COLO829 (cell line): ENCODE data around the gene CELF1.
A peak's percentile ranks its signal among the peaks of the same experiment; 100 is the strongest.

Experiments used
- DNase-seq: peaks from one replicate; pipeline ENCODE4 v3.0.0; 2012; ENCODE audit warnings: low spot score

The CELF1 gene

DNA sequence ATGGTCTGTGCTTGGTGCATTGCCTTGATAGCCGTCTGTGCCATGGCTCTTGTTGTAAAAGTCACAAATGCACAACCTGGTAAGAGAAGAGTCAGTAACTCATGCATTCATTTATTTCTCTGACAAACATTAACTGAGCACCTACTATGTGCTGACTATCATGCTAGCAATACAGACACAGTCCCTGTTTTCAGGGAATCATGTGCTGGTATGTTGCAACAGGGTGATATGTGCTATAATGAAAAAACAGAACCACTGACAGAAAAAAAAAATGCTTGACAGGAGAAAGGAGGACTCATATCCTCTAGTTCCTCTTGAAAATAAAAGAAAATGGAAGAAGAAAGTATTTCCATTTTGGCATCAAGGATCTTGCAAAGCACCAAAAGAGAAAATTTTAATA lies 69.5 kb downstream of the CELF1 start:
- DNase-seq, result no peak

DNA sequence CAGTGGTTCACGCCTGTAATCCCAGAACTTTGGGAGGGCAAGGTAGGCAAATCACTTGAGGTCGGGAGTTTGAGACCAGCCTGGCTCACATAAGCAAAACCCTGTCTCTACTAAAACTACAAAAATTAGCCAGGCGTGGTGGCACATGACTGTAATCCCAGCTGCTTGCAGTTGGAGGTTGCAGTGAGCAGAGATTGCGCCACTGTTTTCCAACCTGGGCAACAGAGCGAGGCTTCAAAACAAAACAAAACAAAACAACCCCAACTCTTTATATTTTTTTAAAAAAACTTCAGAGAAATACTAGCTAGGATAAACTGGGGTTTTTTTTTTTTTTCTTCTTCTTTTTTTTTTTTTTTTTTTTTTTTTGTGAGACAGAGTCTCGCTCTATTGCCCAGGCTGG lies 72.2 kb downstream of the CELF1 start:
- no peak for DNase-seq

DNA sequence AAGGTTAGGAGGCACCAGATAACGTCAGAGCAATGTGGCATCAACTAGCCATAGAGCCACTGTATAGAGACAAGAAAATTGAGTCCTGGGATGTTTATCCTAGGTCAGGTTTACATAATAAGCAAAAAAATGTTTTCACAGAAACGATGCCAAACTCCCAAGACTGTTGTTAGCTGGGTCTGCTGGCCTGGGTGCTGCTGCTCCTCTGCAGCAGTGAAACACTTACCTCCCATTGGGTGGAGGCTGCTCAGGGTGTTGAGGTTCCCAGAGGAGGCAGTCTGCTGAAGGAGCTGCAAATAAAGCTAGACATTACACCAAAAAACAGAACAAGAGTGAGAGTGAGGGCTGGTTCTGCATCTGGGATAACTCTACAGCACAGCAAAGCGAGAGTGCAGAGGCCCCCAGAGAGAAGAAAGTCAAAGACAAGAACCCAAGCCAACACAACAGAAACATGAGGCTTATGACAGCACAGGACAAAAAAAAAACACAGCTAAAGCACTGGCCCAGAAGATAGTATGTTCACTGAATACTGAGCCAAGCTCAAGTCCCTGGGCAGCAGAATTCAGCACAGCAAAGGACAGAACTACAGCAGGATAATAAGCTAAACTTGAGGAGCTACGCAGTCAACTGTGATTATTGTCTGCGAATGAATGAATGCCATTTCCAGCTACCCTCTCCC lies 74.1 kb downstream of the CELF1 start:
- no peak for DNase-seq

DNA sequence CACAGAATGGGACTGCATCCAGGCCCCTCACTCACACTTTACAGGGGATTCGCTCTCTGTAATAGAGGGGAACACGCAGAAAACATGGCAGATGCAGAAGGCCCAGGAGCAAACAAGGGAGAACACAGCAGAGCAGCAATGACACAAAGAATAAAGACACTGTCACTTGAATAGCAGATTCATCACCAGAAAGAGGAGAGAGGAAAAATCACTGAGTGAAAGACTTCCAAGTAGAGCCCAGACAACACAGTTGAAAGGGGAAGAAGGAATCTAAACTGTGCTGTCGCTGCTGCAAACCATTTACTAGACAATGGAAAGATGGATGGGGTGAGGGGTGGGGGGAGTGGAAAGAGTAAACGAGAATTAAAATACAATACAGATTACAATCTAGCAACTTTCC lies 75.2 kb downstream of the CELF1 start:
- no peak for DNase-seq

GRCh38 chr11:47477323-47477722 lies 75.6 kb downstream of the CELF1 start:
- peak; percentile 63 for DNase-seq

GRCh38 chr11:47470671-47471070 lies 82.3 kb downstream of the CELF1 start:
- no peak for DNase-seq

DNA sequence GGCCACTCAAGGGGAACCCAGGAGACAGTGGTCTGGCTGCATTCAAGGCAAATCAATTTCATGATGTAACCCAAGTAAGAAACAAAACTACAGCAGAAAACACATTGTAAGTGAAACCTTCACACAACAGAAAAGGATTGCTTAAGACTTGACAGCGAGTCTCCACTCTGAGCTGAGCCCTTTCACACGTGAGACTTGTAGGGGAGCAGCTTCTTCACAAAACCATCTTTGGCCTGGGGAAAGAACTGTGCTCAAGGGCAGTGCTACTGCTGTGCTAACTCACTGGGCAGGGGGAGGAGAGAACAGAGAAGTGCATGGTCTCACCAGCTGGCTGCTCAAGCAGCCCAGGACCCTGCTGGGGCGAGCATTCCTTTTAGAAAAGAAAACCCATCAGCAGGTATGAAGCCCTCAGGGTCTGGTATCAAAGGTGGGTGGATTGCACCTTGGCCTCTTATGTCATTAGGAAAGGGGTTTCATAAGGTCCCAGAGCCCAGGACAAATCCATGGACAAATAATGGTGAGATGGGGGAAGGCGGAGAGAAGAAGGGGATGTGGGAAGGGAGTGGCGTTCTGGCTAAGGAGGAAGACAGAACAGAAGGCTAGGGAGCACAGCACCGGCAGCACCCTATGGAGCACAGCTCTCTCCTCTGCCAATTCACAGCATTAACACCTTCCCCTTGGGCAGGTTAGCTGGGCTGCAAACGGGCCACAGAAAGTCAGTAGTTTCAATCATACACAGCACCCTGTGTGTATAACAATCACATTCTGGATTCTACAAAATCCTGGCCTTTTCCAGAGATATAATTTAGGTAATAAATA lies 83.4 kb downstream of the CELF1 start:
- no peak for DNase-seq

- peak; percentile 55 for DNase-seq
Measured at GRCh38 chr11:47468598-47469214, 84.2 kb downstream of the CELF1 start.

DNA sequence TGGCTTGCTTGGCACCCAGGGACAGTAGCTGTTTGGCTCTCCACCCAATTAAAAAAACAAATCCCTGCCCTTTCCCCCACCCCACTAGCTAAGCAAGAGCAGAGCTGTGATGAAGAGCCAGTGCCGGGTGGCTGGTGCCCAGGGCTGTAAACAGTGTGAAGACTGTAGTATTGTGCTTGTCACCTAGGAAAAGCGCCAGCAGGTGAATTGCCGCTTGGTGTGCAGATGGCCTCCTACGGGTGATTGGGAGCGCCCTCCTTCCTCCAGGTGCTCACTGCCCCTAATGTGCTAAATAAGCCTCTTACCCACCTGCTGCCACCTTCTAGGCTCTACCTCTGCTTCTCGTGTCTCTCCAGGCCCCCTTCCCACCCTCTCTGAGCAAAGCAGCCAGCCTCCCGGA lies 85.6 kb downstream of the CELF1 start:
- no peak for DNase-seq

- DNase-seq, result no peak
Measured at GRCh38 chr11:47466701-47467250, 86.2 kb downstream of the CELF1 start.

GRCh38 chr11:47466201-47466600 lies 86.7 kb downstream of the CELF1 start:
- DNase-seq, result no peak

- DNase-seq, result peak; percentile 42
Measured at GRCh38 chr11:47464483-47464882, 88.4 kb downstream of the CELF1 start.

GRCh38 chr11:47461876-47462275 lies 91.1 kb downstream of the CELF1 start:
- no peak for DNase-seq

DNA sequence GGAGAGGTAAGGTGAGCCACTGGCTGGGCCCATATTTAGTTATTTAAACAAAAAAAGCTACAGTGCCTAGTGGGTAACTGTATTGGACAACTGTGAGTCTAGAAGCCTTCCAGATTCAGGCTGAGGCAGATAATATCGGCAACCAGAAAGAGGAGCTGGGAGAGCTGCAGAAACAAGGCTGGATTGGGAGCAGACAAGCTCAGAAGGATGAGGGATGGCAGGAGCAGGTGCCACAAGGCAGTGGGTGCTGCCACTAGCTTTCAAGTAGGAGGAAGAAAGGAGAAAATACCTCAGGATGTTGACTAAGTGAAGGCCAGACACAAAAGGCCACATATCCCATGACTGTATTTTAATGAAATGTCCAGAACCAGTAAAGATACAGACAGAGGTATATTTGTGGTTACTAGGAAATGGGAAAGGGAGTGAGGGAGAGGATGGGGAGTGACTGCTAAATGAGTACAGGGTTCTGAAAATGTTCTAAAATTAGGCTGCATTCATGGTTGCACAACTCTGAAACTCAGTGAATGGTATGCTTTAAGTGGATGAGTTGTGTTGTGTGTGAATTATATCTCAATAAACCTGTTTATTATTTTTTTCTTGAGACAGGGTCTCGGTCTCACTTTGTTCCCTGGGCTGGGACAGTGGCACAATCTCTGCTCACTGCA lies 92.2 kb downstream of the CELF1 start:
- DNase-seq, result no peak

DNA sequence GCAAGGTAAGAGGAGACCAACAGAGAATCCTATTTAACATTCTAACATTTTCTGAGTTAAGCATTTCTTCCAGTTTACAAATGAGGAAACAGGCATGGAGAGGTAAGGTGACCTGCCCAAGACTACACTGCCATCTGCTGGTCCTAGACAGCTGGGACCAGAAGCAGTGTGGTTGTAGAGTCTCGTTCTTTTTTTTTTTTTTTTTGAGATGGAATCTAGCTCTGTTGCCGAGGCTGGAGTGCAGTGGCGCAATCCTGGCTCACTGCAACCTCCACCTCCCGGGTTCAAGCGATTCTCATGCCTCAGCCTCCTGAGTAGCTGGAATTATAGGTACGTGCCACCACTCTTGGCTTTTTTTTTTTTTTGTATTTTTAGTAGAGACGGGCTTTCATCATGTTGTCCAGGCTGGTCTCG lies 98.7 kb downstream of the CELF1 start:
- DNase-seq, result peak; percentile 58

- DNase-seq, result no peak
Measured at GRCh38 chr11:47453365-47453764, 99.6 kb downstream of the CELF1 start.

DNA sequence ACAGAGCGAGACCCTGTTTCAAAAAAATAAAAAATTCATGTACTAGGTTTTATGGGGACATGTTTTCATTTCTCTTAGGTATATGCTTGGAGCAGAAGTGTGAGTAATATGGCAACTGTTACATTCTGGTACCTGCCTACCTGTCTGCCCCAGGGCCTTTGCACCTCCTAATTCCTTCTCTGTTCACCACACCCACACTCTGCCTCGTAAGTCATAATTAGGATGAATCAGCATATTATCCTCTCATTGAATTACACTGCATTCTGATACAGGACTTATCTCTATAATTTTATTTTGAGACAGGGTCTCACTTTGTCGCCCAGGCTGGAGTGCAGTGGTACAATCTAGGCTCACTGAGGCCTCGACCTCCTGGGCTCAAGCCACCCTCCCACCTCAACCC lies 100.9 kb downstream of the CELF1 start:
- no peak for DNase-seq

DNA sequence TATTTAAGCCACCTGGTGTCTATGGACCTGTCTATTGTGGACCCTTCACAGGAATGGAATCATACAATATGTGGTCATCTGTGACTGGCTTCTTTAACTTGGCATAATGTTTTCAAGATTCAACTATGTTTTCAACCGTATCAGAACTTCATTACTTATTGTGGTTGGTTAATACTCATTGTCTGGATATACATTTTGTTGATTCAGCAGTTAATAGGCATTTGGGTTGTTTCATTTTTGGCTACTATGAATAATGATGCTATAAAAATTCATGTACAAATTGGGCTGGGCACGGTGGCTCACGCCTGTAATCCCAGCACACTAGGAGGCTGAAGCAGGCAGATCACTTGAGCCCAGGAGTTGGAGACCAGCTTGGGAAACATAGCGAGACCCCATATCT lies 101.5 kb downstream of the CELF1 start:
- DNase-seq, result no peak

DNA sequence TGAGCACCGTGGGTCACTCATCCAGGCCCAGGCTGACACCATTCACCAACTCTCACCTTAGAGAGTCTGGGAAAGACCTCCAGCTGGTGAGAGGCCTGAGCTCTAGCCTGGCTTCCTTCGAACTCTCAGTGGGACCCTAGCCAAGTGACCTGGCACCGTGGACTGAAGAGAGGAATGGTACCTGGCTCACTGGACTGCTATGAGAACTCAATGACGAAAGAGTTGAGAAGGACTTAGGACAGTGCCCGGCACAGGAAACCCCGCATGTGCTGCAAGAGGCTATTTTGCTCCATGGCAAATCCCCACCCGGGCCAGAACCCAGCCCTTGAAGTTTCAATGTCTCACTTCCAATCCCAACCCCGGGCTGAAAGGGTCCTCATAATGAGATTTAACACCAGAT lies 103.4 kb downstream of the CELF1 start:
- DNase-seq, result no peak

GRCh38 chr11:47448566-47449427 lies 104.1 kb downstream of the CELF1 start, which contains the start of gene RAPSN:
RAPSN (minus strand) TSS chr11:47449136; CDS start chr11:47448964, 172 bp downstream.
- DNase-seq, result no peak

GRCh38 chr11:47447906-47448305 lies 105.0 kb downstream of the CELF1 start:
- no peak for DNase-seq
